Hepatocyte (in vitro differentiated cells): ENCODE results near the gene SV2A.

ENCODE experiments used
- EZH2 ChIP-seq: fragments of 200-600 bp; sonication (generic); IDR thresholded peaks from 2 replicates; pipeline ENCODE4 v1.6.1; 2016; ENCODE audit warnings: antibody characterized with exemption, mild to moderate bottlenecking, borderline replicate concordance
- TF ChIP-seq, protein P1 (sequence below): fragments of 200-600 bp; sonication (generic); IDR thresholded peaks from 2 replicates; pipeline ENCODE4 v1.5.1; 2016; ENCODE audit warnings: antibody characterized with exemption, mild to moderate bottlenecking; ENCODE audit not compliant: poor library complexity

- TF ChIP-seq, protein P1, sequence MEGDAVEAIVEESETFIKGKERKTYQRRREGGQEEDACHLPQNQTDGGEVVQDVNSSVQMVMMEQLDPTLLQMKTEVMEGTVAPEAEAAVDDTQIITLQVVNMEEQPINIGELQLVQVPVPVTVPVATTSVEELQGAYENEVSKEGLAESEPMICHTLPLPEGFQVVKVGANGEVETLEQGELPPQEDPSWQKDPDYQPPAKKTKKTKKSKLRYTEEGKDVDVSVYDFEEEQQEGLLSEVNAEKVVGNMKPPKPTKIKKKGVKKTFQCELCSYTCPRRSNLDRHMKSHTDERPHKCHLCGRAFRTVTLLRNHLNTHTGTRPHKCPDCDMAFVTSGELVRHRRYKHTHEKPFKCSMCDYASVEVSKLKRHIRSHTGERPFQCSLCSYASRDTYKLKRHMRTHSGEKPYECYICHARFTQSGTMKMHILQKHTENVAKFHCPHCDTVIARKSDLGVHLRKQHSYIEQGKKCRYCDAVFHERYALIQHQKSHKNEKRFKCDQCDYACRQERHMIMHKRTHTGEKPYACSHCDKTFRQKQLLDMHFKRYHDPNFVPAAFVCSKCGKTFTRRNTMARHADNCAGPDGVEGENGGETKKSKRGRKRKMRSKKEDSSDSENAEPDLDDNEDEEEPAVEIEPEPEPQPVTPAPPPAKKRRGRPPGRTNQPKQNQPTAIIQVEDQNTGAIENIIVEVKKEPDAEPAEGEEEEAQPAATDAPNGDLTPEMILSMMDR: no peak
- no peak for TF ChIP-seq EZH2
These were observed 15.6 kb upstream of the SV2A start for GRCh38 chr1:149933208-149933607.
